ENCODE measurements around the gene ELL2.

DNA sequence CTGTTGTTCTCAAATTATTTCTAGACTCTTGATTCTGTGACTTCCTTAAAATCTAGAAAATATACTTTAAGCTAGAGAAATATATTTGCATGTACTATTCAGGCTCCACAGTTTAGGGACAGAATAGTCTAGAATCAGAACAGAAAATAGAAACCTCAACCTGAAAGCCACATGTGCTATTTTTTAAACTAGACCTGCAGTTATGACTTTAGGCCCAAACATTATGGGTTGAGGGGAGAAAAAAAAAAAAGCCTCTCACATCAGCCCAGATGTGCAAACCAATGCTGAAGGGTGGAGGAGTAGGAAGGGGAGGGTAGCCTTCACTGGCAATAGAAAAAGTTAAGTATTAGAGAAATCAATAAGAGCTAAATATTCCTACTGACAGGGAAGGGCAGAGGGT, 35.7 kb downstream of the ELL2 start:
- TF ChIP-seq, protein P1, sequence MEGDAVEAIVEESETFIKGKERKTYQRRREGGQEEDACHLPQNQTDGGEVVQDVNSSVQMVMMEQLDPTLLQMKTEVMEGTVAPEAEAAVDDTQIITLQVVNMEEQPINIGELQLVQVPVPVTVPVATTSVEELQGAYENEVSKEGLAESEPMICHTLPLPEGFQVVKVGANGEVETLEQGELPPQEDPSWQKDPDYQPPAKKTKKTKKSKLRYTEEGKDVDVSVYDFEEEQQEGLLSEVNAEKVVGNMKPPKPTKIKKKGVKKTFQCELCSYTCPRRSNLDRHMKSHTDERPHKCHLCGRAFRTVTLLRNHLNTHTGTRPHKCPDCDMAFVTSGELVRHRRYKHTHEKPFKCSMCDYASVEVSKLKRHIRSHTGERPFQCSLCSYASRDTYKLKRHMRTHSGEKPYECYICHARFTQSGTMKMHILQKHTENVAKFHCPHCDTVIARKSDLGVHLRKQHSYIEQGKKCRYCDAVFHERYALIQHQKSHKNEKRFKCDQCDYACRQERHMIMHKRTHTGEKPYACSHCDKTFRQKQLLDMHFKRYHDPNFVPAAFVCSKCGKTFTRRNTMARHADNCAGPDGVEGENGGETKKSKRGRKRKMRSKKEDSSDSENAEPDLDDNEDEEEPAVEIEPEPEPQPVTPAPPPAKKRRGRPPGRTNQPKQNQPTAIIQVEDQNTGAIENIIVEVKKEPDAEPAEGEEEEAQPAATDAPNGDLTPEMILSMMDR (IDR thresholded peaks at IDR 0.05): no peak
- TF ChIP-seq POLR2A (IDR thresholded peaks at IDR 0.05): no peak
